Breast epithelium (tissue), 3 donors: ENCODE results near the gene MPP3.

Experiments
- POLR2A ChIP-seq: fragments of 450-650 bp; IDR thresholded peaks from one replicate; pipeline ENCODE4 v1.6.1; 2016; ENCODE audit warnings: antibody characterized with exemption, mild to moderate bottlenecking, moderate library complexity
- POLR2AphosphoS5 ChIP-seq, 3 donors: sonication (generic); formaldehyde crosslinking; IDR thresholded peaks; one replicate each; pipeline ENCODE4 v1.6.1; 2017; ENCODE audit warnings: antibody characterized with exemption in 3 of 3

GRCh38 chr17:43881758-43882505 lies 49.0 kb upstream of the MPP3 start:
- TF ChIP-seq POLR2A: no peak
- TF ChIP-seq POLR2AphosphoS5 (IDR thresholded peaks at IDR 0.05): no peak
